HepG2 (cell line): ENCODE results near the gene MYOM1. TPM values are rescaled to one million over a fixed set of nuclear protein-coding genes. Genes with fewer than 3 reads are reported as not detected.

Experiments used
- EP300 ChIP-seq, 3 experiments: sonication (generic) in 1 of 3; formaldehyde crosslinking in 1 of 3; IDR thresholded peaks; 2 replicates each; pipeline versions ENCODE4 v1.5.1 to v1.6.1; 2011 to 2020; ENCODE audit warnings: low read depth in 2 of 3, low read length in 2 of 3, borderline replicate concordance in 1 of 3, improper control_type of control experiment in 1 of 3, mild to moderate bottlenecking in 1 of 3, missing genetic modification reagents in 1 of 3, moderate library complexity in 1 of 3
- ERF ChIP-seq: IDR thresholded peaks from 2 replicates; pipeline ENCODE4 v1.6.1; 2018; ENCODE audit warnings: missing biosample characterization, missing genetic modification reagents
- ISX ChIP-seq: sonication (generic); formaldehyde crosslinking; conservative IDR thresholded peaks from 2 replicates; pipeline ENCODE4 v1.5.0; 2020; ENCODE audit warnings: missing genetic modification reagents
- PAF1 ChIP-seq: IDR thresholded peaks from 2 replicates; pipeline ENCODE4 v1.6.1; 2016; ENCODE audit warnings: missing genetic modification reagents, missing compliant biosample characterization
- SP1 ChIP-seq, 2 experiments: fragments of 450-650 bp in 1 of 2; sonication (generic) in 1 of 2; formaldehyde crosslinking in 1 of 2; IDR thresholded peaks; 2 replicates each; pipeline versions ENCODE4 v1.4.0 to v1.6.1; 2016 to 2020; ENCODE audit warnings: missing genetic modification reagents in 1 of 2
- TAF15 ChIP-seq: fragments of 200-400 bp; formaldehyde crosslinking; IDR thresholded peaks from one replicate; pipeline ENCODE4 v1.6.1; 2018; ENCODE audit warnings: mild to moderate bottlenecking, low read depth, low read length; ENCODE audit not compliant: poor library complexity, severe bottlenecking
- ZBTB8A ChIP-seq: sonication (generic); formaldehyde crosslinking; IDR thresholded peaks from 2 replicates; pipeline ENCODE4 v1.4.0; 2020; ENCODE audit warnings: mild to moderate bottlenecking, low read depth, missing genetic modification reagents, borderline replicate concordance
- ZFYVE20 ChIP-seq: sonication (generic); formaldehyde crosslinking; IDR thresholded peaks from 2 replicates; pipeline ENCODE4 v1.8.0; 2023; ENCODE audit warnings: low read depth, mild to moderate bottlenecking, moderate library complexity, missing genetic modification reagents, borderline replicate concordance
- ZMYM2 ChIP-seq: sonication (generic); formaldehyde crosslinking; IDR thresholded peaks from 2 replicates; pipeline ENCODE4 v1.8.0; 2022; ENCODE audit warnings: mild to moderate bottlenecking, missing genetic modification reagents
- ZNF251 ChIP-seq: sonication (generic); formaldehyde crosslinking; IDR thresholded peaks from 2 replicates; pipeline ENCODE4 v1.9.0; 2021; ENCODE audit warnings: mild to moderate bottlenecking, missing genetic modification reagents
- ZNF264 ChIP-seq: sonication (generic); formaldehyde crosslinking; IDR thresholded peaks from 2 replicates; pipeline ENCODE4 v1.4.0; 2020; ENCODE audit warnings: missing genetic modification reagents
- ZNF350 ChIP-seq: sonication (generic); formaldehyde crosslinking; IDR thresholded peaks from 2 replicates; pipeline ENCODE4 v1.4.0; 2020; ENCODE audit warnings: mild to moderate bottlenecking, low read depth, missing genetic modification reagents, borderline replicate concordance
- ZNF460 ChIP-seq: sonication (generic); formaldehyde crosslinking; IDR thresholded peaks from 2 replicates; pipeline ENCODE4 v1.5.1; 2020; ENCODE audit warnings: missing genetic modification reagents, mild to moderate bottlenecking, borderline replicate concordance
- polyA plus RNA-seq, 8 experiments: library from polyadenylated mRNA; depleted of rRNA in 3 of 8; stranded (reverse) in 7 of 8; unstranded in 1 of 8; fragments of >200 nt; fragmentation: Illumina TruSeq in 4 of 8; extraction: Trizol in 4 of 8; gene quantifications; 2 replicates each; pipeline versions ENCODE4 v1.2.1 to v1.2.3, GENCODE V29; 2011 to 2016; ENCODE audit warnings: low read depth in 4 of 8, missing spikeins in 1 of 8, mixed read lengths in 1 of 8; ENCODE audit not compliant: insufficient read depth in 1 of 8
- total RNA-seq, 5 experiments: library from RNA; depleted of rRNA; stranded (reverse); fragments of >200 nt; fragmentation: Illumina TruSeq; extraction: Trizol; gene quantifications; 2 replicates each; pipeline ENCODE4 v1.2.3, GENCODE V29; 2016; ENCODE audit warnings: low read depth in 1 of 5
- TF ChIP-seq, protein P1 (sequence below): sonication (generic); formaldehyde crosslinking; IDR thresholded peaks from 2 replicates; pipeline ENCODE4 v1.5.0; 2020; ENCODE audit warnings: mild to moderate bottlenecking, missing genetic modification reagents
- TF ChIP-seq, protein P2 (sequence below): sonication (generic); formaldehyde crosslinking; IDR thresholded peaks from 2 replicates; pipeline ENCODE4 v1.8.1; 2023; ENCODE audit warnings: mild to moderate bottlenecking, moderate library complexity, missing genetic modification reagents
- TF ChIP-seq, protein P3 (sequence below): sonication (generic); formaldehyde crosslinking; IDR thresholded peaks from 2 replicates; pipeline ENCODE4 v1.4.0; 2020; ENCODE audit warnings: missing genetic modification reagents
- TF ChIP-seq, protein P4 (sequence below): sonication (generic); formaldehyde crosslinking; IDR thresholded peaks from 2 replicates; pipeline ENCODE4 v1.4.0; 2020; ENCODE audit warnings: mild to moderate bottlenecking, missing genetic modification reagents
- TF ChIP-seq, protein P5 (sequence below): sonication (generic); formaldehyde crosslinking; IDR thresholded peaks from 2 replicates; pipeline ENCODE4 v1.8.1; 2023; ENCODE audit warnings: mild to moderate bottlenecking, inconsistent platforms, moderate library complexity, missing genetic modification reagents, borderline replicate concordance

The MYOM1 gene
- total and polyA plus RNA-seq, 2 of the 13 experiments (the other 11 are each of a cell fraction or from before 2014, with no cell fraction given): 0.46 to 0.98 TPM

DNA sequence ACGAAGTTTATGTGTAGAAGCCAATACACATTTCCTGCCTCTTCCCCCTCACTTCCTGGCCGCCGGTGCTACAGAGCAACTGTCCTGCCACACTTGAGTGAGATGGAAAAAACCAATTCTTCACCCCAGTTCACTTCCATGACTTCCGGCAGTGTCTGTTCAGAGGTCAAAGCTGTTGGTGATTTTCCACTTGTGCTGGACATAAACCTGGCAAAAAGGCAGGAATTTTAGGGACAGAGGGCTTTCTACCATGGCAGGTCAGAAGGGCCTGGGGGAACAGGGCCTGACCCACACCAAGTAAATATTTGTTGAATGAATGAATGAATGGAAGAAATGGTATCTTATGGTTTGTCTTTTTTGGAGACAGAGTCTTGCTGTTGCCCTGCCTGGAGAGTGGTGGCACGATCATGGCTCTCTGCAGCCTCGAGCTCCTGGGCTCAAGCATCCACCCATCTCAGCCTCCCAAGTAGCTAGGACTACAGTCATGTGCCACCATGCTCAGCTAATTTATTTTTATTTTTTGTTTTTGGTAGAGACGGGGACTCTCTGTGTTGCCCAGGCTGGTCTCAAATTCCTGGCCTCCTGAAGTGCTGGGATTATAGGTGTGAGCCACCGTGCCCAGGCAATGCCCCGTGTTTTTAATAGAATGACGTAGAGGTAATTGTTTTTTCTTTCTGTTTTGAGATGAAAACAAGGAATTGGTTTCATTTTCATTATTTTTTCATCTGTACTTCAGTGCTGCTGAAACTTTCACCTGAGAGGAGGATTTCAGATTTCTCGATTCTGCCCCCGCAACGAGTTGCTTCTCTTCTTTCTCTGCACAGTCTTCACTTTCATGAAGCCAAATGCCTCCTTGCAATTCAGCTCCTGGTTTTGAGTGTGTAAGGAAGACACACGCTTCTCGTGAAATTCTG is 158.8 kb downstream of the MYOM1 start (continued):
- TF ChIP-seq ZNF264 (CRISPR knock-in tag) (no peak), PAF1 (CRISPR knock-in tag) (no peak), ZNF251 (no peak), ISX (no peak), ZNF350 (peak; percentile 73; the same call in 1 of the 2 replicates), ZFYVE20 (no peak), TAF15 (no peak), ZMYM2 (peak; percentile 75), SP1 (IDR thresholded peaks at IDR 0.05) (no peak), SP1 (CRISPR knock-in tag; IDR thresholded peaks at IDR 0.05) (no peak; the same call in 1 of the 2 replicates), EP300 (IDR thresholded peaks at IDR 0.05; ENCODE audit: low read depth in 2 of 2, low read length in 2 of 2) (peak; percentile 24 to 98; a peak in 3 of 4 replicates), EP300 (CRISPR knock-in tag; IDR thresholded peaks at IDR 0.05; ENCODE audit: borderline replicate concordance) (peak; percentile 74; the same call in 1 of the 2 replicates), ERF (CRISPR knock-in tag) (peak; percentile 80), ZBTB8A (CRISPR knock-in tag) (no peak), ZNF460 (CRISPR knock-in tag) (no peak)
- TF ChIP-seq, protein P1, sequence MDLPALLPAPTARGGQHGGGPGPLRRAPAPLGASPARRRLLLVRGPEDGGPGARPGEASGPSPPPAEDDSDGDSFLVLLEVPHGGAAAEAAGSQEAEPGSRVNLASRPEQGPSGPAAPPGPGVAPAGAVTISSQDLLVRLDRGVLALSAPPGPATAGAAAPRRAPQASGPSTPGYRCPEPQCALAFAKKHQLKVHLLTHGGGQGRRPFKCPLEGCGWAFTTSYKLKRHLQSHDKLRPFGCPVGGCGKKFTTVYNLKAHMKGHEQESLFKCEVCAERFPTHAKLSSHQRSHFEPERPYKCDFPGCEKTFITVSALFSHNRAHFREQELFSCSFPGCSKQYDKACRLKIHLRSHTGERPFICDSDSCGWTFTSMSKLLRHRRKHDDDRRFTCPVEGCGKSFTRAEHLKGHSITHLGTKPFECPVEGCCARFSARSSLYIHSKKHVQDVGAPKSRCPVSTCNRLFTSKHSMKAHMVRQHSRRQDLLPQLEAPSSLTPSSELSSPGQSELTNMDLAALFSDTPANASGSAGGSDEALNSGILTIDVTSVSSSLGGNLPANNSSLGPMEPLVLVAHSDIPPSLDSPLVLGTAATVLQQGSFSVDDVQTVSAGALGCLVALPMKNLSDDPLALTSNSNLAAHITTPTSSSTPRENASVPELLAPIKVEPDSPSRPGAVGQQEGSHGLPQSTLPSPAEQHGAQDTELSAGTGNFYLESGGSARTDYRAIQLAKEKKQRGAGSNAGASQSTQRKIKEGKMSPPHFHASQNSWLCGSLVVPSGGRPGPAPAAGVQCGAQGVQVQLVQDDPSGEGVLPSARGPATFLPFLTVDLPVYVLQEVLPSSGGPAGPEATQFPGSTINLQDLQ: no peak
- TF ChIP-seq, protein P2, sequence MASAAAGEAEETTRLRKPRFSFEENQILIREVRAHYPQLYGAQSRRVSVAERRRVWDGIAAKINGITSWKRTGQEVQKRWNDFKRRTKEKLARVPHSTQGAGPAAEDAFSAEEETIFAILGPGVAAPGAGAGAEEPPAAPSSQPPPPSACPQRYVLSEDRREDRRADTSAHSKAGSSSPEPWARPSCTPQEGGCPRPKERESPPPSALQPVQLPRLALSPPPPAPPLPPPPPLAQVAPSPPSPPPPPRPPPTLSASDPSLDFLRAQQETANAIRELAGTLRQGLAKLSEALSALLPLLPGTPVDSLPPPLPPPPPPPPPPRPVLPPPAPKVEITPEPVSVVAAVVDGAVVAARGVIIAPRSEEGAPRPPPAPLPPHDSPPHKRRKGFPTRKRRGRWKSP (CRISPR knock-in tag): 0 out of 2 replicates have a peak, but pooled peaks have one; percentile 18
- TF ChIP-seq, protein P3, sequence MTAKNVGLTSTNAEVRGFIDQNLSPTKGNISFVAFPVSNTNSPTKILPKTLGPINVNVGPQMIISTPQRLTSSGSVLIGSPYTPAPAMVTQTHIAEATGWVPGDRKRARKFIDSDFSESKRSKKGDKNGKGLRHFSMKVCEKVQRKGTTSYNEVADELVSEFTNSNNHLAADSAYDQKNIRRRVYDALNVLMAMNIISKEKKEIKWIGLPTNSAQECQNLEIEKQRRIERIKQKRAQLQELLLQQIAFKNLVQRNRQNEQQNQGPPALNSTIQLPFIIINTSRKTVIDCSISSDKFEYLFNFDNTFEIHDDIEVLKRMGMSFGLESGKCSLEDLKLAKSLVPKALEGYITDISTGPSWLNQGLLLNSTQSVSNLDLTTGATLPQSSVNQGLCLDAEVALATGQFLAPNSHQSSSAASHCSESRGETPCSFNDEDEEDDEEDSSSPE (CRISPR knock-in tag): peak; percentile 24; the same call in 1 of the 2 replicates
- TF ChIP-seq, protein P4, sequence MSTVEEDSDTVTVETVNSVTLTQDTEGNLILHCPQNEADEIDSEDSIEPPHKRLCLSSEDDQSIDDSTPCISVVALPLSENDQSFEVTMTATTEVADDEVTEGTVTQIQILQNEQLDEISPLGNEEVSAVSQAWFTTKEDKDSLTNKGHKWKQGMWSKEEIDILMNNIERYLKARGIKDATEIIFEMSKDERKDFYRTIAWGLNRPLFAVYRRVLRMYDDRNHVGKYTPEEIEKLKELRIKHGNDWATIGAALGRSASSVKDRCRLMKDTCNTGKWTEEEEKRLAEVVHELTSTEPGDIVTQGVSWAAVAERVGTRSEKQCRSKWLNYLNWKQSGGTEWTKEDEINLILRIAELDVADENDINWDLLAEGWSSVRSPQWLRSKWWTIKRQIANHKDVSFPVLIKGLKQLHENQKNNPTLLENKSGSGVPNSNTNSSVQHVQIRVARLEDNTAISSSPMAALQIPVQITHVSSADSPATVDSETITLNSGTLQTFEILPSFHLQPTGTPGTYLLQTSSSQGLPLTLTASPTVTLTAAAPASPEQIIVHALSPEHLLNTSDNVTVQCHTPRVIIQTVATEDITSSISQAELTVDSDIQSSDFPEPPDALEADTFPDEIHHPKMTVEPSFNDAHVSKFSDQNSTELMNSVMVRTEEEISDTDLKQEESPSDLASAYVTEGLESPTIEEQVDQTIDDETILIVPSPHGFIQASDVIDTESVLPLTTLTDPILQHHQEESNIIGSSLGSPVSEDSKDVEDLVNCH (CRISPR knock-in tag): no peak
- TF ChIP-seq, protein P5, sequence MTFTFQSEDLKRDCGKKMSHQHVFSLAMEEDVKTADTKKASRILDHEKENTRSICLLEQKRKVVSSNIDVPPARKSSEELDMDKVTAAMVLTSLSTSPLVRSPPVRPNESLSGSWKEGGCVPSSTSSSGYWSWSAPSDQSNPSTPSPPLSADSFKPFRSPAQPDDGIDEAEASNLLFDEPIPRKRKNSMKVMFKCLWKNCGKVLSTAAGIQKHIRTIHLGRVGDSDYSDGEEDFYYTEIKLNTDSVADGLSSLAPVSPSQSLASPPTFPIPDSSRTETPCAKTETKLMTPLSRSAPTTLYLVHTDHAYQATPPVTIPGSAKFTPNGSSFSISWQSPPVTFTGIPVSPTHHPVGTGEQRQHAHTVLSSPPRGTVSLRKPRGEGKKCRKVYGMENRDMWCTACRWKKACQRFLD (CRISPR knock-in tag): no peak
